ENCODE data around the gene PROB1. TPM values are rescaled to one million over a fixed set of nuclear protein-coding genes. Genes with fewer than 3 reads are reported as not detected.

Gene PROB1
- total RNA-seq, 1 donor from 2014 or later, result 2.2 TPM

GRCh38 chr5:139341689-139342422 lies 53.0 kb downstream of the PROB1 start, which contains the start of gene PAIP2:
PAIP2 (plus strand) TSS chr5:139341854; CDS start chr5:139363785, 21,931 bp downstream.
- DNase-seq (ENCODE audit: low read depth, low spot score), result peak; percentile 97
- peak within 1 kb of the TSS; percentile 96 for H3K4me3 Mint-ChIP-seq
- peaks cover 10% of the 10 kb centered on the region for H3K36me3 Mint-ChIP-seq (ENCODE audit: low read depth)
- H3K27ac Mint-ChIP-seq (ENCODE audit: unreplicated experiment), result peak within 1 kb of the TSS; percentile 100
- H3K27me3 Mint-ChIP-seq (ENCODE audit: low read depth), result peaks cover 13% of the 10 kb centered on the region
- no peaks in the 10 kb centered on the region for H3K9me3 Mint-ChIP-seq
- H3K4me1 Mint-ChIP-seq, result peaks cover 49% of the 10 kb centered on the region
- peak; percentile 66 for TF ChIP-seq CTCF (conservative IDR thresholded peaks at IDR 0.05)

- H3K4me1 Mint-ChIP-seq, result peaks cover 49% of the 10 kb centered on the region
These were observed 53.7 kb downstream of the PROB1 start for GRCh38 chr5:139341187-139341688.

More at GRCh38 chr5:139341187-139341688, 53.7 kb downstream of the PROB1 start:
- Mint-ChIP-seq H3K27me3 (ENCODE audit: low read depth) (peaks cover 15% of the 10 kb centered on the region), H3K36me3 (ENCODE audit: low read depth) (peaks cover 9% of the 10 kb centered on the region), H3K9me3 (no peaks in the 10 kb centered on the region), H3K4me3 (peak overlapping the region; percentile 96), H3K27ac (ENCODE audit: unreplicated experiment) (peak overlapping the region; percentile 100)
- DNase-seq (ENCODE audit: low read depth, low spot score), result no peak
- no peak for TF ChIP-seq CTCF (conservative IDR thresholded peaks at IDR 0.05)

Other genes starting within 250 kb of the PROB1 start
- gene SIL1, start 196.7 kb downstream of the PROB1 start, total RNA-seq, result 13.7 and 16.0 TPM in 2 replicates
- gene MATR3, start 101.4 kb downstream of the PROB1 start, total RNA-seq, result 321 and 329 TPM in 2 replicates
- 103 and 104 TPM in 2 replicates for gene PAIP2, start 53.2 kb downstream of the PROB1 start, total RNA-seq
- not detected in 2 replicates for gene SLC23A1, start 11.8 kb downstream of the PROB1 start, total RNA-seq
- gene MZB1, start 5.2 kb downstream of the PROB1 start, total RNA-seq, result 0.25 and 0.30 TPM in 2 replicates
- 15.2 and 16.1 TPM in 2 replicates for gene SPATA24, start 9.0 kb upstream of the PROB1 start, total RNA-seq
- 27.9 and 32.5 TPM in 2 replicates for gene DNAJC18, start 44.4 kb upstream of the PROB1 start, total RNA-seq
- not detected in 2 replicates for gene ECSCR, start 67.6 kb upstream of the PROB1 start, total RNA-seq
- not detected in 2 replicates for gene SMIM33, start 75.9 kb upstream of the PROB1 start, total RNA-seq
- gene STING1, start 87.7 kb upstream of the PROB1 start, total RNA-seq, result 0.23 and 0.49 TPM in 2 replicates
- 165 and 166 TPM in 2 replicates for gene UBE2D2, start 166.2 kb upstream of the PROB1 start, total RNA-seq